GM18861 (cell line): Measurements from ENCODE around the gene SLC22A23.
"Not testable (repeated sequence)": the region's sequence is repeated elsewhere in the genome, so short reads cannot be mapped to it uniquely, and the experiment has no call there.

Experiments
- ATAC-seq: cut with Tn5 transposase; IDR thresholded peaks from one replicate; pipeline ENCODE4 v1.9.1; 2021; ENCODE audit not compliant: unreplicated experiment

The SLC22A23 gene

DNA sequence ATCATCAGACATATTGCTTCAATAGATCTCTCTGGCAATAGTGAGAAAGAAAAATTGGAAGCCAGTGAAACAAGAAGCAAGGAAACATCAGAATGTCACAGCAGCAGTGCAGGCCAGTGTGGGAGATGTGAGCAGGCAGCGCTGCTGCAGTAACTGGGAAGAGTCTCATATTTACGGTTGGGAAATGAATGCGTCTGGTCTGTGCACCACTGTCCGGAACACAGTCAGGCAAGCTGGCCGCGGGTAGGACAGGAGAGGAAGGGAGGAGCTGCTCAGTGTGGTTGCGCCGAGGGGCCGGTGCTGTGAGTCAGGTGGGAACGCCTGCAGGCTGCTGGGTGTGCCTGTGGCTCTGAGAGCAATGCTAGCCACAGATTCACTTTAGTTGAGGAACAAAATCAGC is 204.5 kb downstream of the SLC22A23 start:
- no peak for ATAC-seq

DNA sequence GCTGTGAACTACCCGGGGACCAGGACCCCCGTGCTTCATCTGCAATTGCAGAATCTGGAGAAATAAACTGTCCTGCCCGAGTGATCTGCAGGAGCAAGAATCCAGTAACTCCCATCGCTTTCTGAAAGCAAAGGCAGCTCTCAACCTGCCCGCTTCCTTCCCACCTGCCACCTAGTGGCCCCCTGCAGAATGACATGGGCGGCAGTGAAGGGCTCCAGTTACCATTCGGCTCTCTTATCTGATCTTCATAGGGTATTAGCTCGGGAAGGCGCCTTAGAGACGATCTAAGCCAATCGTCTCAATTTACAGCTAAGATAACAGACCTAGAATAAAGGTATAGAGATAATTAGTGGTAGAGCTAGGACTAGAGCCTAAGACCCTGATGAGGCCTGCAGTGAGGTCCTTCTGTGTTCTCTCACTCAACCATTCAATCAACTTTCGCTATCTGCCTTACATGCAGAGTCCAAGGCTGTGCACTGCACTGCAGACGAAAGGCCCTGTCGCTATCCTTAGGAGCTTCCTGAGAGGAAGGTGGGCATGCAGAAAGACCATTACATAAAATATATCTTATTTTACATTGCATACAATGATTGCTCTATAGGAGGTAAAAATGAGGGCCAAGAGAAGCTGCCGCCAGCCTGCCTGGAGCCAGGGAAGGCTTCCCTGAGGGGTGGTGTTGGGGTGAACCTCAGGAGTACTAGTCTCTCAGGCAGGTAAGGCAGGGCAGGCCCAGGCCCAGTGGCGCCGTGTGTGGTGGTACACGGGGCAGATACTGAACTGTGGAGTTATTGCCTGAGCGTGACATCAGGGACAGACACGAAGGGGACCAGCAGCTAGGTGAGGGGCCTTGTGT is 205.2 kb downstream of the SLC22A23 start:
- no peak for ATAC-seq

GRCh38 chr6:3250231-3250675 is 206.6 kb downstream of the SLC22A23 start:
- no peak for ATAC-seq

DNA sequence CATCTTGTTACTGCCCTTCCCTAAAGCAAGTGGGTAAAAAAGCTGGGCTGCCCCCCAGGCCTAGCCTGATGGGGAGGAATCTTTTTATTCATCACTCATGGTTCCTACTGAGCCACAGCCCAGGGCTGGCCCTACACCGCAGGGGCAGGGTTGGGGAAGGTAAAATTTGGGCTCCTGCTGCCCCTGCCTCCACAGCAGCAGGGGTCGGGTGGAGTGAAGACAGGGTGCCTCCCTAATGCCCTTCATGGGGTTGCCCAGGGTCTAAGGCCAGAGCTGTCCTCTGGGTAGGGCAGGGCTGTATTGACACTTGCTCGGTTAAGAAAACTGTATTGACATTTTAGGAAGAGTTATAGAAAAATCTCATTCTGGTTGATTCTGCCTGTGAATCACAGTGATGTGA is 207.0 kb downstream of the SLC22A23 start:
- ATAC-seq: no peak

GRCh38 chr6:3247255-3248146 is 209.3 kb downstream of the SLC22A23 start:
- no peak for ATAC-seq

GRCh38 chr6:3245216-3245615 is 211.6 kb downstream of the SLC22A23 start:
- ATAC-seq: no peak

DNA sequence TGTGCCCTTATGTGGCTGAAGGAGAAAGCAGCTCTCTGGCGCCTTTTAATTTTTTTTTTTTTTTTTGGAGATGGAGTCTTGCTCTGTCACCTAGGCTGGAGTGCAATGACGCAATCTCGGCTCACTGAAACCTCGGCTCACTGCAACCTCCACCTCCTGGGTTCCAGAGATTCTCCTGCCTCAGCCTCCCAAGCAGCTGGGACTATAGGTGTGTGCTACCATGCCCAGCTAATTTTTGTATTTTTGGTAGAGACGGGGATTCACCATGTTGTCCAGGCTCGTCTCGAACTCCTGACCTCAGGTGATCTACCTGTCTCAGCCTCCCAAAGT is 212.1 kb downstream of the SLC22A23 start:
- not testable (repeated sequence) for ATAC-seq

DNA sequence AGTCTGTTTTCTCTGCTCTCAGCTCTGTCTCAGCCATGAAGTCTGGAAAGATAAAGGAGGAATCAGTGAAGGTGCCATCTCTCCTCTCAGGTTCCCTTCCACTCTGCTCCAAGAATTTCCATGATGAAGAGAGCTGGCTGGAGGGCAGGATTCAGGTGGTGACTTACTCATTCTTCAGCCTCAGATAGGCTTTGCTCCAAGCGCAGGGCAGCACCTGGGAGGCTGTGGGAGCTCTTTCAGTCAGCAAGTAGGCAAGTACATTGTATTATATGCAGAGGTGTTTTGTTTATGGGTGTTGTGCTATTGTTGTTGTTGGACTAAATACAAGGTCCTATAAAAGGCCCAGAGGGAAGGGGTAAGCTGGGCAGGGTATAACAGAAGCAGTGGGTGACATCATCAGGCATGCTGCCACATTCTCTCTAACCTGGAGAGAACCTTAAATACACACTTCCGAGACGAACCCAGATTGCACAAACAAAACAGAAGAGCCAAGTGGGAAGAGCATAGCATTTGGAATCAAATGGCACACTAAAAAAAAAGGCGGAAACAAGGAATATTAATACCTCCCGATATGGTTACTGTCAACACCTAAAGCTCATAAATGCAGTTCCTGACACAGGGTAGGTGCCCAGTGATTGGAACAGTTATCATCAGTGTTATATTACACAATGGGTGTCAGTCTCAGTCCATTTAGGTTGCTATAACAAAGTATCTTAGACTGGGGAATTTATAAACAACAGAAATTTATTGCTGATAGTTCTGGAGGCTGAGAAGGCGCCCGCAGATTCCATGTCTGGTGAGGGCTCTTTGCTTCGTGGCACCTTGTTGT is 212.6 kb downstream of the SLC22A23 start:
- no peak for ATAC-seq

DNA sequence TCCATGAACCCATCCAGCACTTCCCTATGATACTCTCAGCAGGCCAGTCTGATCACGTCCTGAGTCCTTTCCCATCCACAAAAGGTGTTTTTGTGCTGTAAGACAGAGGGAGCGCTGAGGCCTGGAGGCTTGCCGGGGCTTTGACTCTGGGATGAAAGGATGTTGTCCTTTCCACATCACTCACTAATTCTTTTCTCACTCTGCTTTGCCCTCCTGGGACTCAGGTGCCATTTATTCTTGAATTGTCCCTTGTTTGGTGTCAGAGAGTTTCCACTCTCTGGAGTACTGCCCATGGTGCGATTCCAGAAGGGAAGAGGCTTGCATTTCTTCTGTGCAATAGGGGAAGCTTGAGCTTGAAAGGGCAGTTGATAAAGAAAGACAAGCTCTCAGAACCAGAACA is 214.1 kb downstream of the SLC22A23 start:
- ATAC-seq: no peak

DNA sequence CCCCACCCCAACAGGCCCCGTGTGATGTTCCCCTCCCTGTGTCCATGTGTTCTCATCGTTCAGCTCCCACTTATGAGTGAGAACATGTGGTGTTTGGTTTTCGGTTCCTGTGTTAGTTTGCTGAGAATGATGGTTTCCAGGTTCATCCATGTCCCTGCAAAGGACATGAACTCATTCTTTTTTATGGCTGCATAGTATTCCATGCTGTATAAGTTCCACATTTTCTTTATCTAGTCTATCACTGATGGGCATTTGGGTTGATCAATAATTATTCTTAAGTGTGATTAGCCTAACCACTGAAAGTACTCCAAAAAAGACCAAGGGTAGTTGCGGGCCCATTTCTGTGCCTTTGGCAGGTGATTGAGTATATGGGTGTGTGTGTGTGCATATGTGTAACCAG is 215.1 kb downstream of the SLC22A23 start:
- ATAC-seq: not testable (repeated sequence)

DNA sequence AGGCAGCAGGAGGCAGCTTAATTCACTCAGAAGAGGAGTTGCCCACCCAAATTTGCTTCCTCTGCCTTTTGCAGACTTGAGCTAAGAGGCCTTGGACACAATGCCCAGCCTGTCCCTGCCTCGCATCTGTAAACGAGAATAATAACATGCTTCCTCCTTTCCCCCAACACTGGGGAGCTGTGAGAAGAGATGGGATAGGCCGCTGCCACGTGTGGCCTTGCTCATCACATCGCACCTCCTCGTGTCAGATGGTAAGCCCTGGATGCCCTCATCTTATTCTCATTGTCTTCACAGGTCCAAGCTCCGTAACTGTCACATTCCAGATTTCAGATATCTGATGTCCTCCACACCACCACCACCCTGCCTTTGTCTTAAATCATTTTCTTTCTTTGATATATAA is 216.3 kb downstream of the SLC22A23 start:
- no peak for ATAC-seq

- ATAC-seq: no peak
These were observed 217.6 kb downstream of the SLC22A23 start for GRCh38 chr6:3239110-3239830.

DNA sequence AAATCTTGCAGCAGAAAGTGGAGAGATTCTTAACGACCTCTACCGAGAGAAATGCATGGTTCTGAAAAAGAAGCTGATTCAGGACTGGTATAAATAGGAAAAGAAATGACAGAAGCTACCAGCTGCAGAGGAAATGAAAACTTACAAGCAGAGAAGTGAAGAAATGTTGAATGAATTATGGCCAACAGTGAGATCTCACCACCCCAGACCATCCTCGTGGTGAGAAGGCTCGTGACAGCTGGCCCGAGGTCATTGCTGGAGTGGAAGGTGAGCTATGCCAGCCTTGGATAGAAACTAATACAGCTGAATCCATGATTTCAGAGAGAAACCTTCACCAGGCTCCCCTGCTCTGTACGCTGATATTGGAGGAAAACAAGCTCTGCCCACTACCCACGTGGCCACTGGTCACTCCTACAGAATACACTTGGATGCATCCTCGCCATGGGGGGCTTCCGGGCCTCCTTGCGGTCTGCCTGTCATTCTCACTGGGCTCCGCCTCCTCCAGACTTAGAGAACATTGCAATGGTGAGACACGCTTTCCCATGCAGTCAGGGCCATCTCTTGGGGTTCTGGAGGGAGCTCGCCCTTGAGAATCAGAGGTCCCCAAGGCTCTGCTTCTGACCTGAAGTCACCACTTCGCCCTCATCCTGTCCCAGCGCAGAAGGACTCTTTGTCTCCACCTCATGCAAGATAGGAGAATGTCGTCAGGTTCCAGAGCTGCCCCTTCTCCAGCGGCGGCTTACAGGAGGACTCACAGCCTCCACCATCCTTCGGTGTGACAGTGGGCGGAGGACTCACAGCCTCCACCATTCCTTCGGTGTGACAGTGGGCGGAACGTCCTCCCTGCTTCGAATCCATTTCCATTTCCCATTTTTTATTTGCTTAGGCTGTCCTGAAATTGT is 218.8 kb downstream of the SLC22A23 start:
- ATAC-seq: no peak

GRCh38 chr6:3236005-3236404 is 220.8 kb downstream of the SLC22A23 start:
- ATAC-seq: no peak

- no peak for ATAC-seq
These were observed 221.4 kb downstream of the SLC22A23 start for GRCh38 chr6:3235486-3235885.

- ATAC-seq: no peak
These were observed 222.9 kb downstream of the SLC22A23 start for GRCh38 chr6:3233904-3234303.

GRCh38 chr6:3233321-3233720 is 223.5 kb downstream of the SLC22A23 start:
- no peak for ATAC-seq

GRCh38 chr6:3232017-3232945 is 224.6 kb downstream of the SLC22A23 start:
- ATAC-seq: no peak
